DOHH2 (cell line): Measurements from ENCODE around the gene TREML2.

Experiments used
- EZH2phosphoT487 ChIP-seq: fragments of 200-600 bp; sonication (generic); IDR thresholded peaks from 2 replicates; pipeline ENCODE4 v1.6.1; 2017; ENCODE audit warnings: borderline replicate concordance, mild to moderate bottlenecking, antibody characterized with exemption, low read length, moderate library complexity, mixed read lengths
- TF ChIP-seq, protein P1 (sequence below): fragments of 200-600 bp; sonication (generic); IDR thresholded peaks from one replicate; pipeline ENCODE4 v1.5.1; 2014; ENCODE audit warnings: antibody characterized with exemption, mild to moderate bottlenecking, low read depth, low read length; ENCODE audit not compliant: poor library complexity, severe bottlenecking

DNA sequence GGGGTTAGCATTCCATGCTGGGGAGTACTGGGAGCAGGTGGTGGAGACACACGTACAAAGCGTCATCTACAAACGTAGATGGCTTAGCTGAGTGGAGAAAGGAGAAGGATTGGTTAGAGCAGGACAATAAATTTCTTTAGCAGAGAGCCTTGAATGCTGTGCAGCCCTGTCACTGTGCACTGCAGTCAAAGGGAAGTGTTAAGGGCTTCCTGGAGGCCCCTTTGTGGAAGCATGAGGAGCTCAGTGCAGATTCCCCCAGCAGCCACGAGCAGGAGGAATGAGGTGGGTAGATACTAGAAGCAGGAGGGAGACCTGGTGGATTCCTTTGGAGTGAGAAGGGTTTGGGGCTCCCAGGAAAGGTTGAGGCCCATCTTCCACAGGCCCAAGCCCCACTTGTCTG lies 21.1 kb upstream of the TREML2 start:
- TF ChIP-seq, protein P1, sequence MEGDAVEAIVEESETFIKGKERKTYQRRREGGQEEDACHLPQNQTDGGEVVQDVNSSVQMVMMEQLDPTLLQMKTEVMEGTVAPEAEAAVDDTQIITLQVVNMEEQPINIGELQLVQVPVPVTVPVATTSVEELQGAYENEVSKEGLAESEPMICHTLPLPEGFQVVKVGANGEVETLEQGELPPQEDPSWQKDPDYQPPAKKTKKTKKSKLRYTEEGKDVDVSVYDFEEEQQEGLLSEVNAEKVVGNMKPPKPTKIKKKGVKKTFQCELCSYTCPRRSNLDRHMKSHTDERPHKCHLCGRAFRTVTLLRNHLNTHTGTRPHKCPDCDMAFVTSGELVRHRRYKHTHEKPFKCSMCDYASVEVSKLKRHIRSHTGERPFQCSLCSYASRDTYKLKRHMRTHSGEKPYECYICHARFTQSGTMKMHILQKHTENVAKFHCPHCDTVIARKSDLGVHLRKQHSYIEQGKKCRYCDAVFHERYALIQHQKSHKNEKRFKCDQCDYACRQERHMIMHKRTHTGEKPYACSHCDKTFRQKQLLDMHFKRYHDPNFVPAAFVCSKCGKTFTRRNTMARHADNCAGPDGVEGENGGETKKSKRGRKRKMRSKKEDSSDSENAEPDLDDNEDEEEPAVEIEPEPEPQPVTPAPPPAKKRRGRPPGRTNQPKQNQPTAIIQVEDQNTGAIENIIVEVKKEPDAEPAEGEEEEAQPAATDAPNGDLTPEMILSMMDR = no peak
- no peak for TF ChIP-seq EZH2phosphoT487
